GM19468 (cell line): ENCODE results near the gene FRY.
"Not testable (repeated sequence)": the region's sequence is repeated elsewhere in the genome, so short reads cannot be mapped to it uniquely, and the experiment has no call there.

Source experiments
- ATAC-seq: cut with Tn5 transposase; IDR thresholded peaks from one replicate; pipeline ENCODE4 v1.9.1; 2021; ENCODE audit warnings: mild to moderate bottlenecking, moderate library complexity, moderate number of reproducible peaks; ENCODE audit not compliant: unreplicated experiment; ENCODE audit errors: extremely low read depth

Gene FRY

GRCh38 chr13:32039056-32039455 lies 7.5 kb downstream of the FRY start:
- ATAC-seq: no peak

- no peak for ATAC-seq
Observed at GRCh38 chr13:32039528-32039927, 8.0 kb downstream of the FRY start.

DNA sequence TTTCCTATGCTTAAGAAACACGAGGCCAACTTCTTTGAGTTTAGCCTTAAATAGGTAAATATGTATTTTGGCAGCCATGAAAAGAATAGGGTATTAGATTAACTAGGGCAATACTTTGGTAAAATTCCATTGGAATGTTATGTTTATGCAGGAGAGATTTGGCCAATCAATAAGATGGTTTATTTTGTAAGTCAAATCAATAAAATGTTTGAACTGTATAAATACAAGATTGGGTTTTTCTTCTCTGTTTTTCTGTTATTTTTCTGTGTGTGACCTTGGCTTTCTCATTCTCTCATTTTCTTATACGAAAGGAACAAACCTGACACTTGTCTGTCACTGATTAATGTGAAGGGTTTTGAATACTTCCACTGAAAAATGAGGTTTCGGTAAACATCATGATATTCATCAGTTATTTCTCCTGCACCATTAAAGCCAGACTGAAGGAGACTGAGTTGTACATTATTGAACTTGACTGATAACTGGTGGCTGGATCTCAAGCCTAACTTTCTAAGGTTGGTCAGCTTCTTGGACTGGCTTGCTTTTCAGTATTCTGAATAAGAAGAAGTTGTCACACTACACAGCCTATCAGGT lies 8.6 kb downstream of the FRY start:
- ATAC-seq: no peak

- no peak for ATAC-seq
Observed at GRCh38 chr13:32040689-32041088, 9.1 kb downstream of the FRY start.

DNA sequence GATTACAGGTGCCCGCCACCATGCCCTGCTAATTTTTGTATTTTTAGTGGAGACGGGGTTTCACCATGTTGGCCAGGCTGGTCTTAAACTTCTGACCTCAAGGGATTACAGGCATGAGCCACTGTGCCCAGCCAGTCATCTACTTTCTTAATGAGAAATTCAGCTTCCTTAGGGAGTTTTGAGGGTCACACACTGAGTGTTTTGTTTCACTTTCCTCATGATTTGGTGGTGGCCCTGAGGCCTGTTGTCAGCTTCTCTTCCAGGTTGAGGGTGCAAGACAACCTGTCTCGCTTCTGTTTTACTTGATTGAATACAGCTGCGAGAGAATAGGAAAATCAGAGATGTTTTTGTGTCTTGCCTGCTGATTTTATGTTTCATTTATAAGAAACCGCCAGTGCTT lies 9.9 kb downstream of the FRY start:
- ATAC-seq: peak; percentile 35

GRCh38 chr13:32042551-32042950 lies 11.0 kb downstream of the FRY start:
- no peak for ATAC-seq

- no peak for ATAC-seq
Observed at GRCh38 chr13:32044446-32044845, 12.9 kb downstream of the FRY start.

DNA sequence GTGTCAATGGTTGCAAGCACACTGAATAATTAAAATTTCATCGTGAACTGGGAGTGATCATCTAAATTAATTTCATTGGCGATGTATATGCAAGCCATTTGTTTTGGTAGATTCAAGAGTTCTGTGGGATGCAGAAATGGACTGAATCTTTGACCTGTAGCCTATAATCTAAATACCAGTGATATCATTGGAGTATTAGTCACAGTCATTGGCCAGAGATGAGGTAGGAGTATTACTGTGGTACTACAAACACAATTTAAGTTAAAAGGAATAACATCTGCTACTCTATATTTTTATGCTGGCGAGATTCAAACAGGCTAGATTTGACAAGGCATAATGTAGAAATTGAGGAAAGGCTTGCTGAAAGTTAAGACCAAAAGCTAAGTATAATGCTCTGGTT lies 14.0 kb downstream of the FRY start:
- no peak for ATAC-seq

GRCh38 chr13:32045982-32046785 lies 14.6 kb downstream of the FRY start:
- ATAC-seq: no peak

DNA sequence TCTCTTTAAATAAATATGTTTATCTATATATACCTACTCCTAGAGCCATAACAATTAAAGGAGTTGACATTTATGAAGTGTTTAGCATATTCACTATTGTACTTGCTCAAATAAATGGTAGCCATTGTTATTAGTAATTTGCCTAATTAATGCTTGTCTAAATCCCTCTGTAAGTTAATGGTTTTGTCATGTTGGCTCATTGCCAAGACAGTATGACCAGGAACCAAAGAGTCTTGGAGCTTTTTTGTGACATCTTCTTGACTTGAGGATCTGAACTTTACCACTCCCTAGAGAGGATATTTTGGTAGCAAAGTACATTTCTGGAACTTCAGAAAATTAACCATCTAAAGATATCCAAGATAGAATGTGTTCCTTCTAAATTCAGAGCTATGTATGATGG lies 15.5 kb downstream of the FRY start:
- ATAC-seq: no peak

DNA sequence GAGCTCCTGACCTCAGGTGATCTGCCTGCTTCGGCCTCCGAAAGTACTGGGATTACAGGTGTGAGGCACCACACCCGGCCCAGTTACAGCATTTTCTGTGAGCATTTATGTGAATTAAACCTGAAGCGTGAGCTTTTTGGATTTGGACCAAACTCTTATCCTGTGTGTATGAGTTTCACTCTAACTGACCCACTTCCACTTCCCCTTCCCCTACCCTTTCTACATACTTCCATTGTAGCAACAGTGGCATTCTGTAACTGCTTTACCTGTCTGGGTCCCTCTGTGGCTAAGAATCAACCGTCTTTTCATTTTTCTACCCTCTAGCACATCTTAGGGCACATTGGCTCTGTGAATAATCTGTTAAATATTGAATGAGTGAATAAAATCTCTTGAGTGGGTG lies 16.2 kb downstream of the FRY start:
- no peak for ATAC-seq

DNA sequence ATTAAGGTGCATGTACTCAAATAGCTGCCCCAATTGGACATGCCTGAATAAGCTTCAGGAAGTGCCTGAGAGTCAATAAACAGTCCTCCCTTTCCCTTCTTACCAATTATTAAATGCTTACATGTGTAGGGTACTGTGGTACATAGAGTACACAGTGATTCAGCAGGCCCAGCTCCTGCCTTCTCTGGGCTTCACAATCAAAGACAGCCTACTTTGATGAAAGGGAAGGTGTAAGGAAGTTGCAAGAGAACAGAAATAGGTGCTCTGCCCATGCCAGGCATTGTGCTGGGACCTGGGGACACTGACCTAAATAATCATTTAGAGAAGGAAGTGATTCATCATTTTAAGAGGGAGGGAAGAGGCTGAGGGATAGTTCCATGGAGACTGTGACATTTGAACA lies 17.2 kb downstream of the FRY start:
- ATAC-seq: no peak

- ATAC-seq: no peak
Observed at GRCh38 chr13:32051156-32051555, 19.6 kb downstream of the FRY start.

DNA sequence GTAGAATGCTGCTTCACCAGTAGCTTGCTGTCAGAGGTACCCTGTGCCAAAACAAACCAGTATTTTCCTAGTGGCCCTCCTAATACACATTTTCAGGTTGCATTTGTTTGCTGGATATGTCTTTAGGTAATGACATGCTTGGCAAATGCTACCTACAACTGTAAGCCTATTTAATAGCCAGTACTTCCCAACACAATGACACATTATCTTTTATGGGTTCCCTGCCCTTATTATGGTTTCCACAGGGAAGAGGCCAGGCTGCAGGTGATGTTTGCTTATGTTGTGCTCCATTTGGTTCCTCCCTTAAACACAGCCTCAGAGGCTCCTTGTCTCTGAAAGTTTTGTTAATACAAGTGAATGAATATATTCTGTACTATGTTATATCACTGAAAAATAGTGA lies 24.7 kb downstream of the FRY start:
- no peak for ATAC-seq

- ATAC-seq: not testable (repeated sequence)
Observed at GRCh38 chr13:32057325-32057724, 25.8 kb downstream of the FRY start.

GRCh38 chr13:32059511-32059984 lies 28.0 kb downstream of the FRY start:
- ATAC-seq: no peak

DNA sequence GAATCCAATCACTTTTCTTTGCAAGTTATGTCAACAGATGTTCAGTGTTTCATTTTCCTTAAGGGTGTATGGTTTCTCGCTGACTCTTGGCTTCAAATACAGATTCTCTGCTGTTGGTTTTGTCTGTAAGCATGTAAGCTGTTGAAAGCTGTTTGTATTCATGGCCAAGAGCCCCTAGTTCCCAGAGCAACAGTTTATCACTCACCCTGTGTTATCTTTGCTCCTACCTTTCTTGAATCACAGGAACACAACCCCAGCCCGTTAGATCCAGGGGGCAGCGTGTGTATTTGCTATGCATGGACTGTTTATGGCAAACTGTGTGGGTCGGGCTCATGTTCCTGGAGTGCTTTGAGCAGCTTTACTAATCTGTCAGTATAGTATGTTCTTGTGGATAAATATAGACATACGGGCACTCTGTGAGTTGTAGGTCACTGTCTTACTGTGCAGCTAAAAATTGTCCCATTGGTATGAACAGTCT lies 28.9 kb downstream of the FRY start:
- ATAC-seq: no peak

- ATAC-seq: no peak
Observed at GRCh38 chr13:32063619-32064233, 32.2 kb downstream of the FRY start.

DNA sequence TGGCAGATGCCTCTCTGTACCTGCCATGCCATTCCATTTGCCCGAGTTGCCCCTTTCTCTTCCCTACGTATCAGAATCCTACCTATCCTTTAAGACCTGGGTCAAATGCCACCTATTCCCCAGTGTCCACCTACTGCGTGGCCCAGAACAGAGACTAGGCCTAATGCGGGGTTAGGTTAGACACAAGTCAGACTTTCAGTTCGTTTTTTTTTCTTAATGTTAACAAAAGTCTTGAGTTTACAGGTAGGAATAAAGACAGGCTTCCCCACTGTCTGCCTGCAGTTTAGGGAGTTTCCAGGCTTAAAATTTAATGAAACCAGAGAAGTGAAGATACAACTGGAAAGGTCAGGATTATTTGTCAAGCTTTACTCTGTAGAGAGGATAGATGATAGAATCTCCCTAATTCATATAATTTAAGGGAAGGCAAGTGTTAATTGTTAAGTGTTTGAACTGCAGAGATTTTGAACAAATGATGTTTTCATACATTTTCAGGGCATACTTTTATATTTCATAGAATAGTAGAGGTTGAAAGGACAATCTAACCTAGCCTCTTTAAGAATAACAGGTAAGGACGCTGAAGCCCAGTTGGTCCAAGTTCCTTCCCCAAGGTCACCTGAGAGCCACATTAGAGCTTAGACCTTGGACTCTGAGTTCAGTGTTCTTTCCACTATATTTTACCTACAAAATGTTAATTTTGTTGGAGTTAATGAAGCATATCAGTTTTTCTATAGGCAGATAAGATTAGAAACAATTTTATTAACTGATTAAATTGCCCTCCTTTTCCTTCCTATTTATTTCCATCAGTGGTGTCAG lies 35.8 kb downstream of the FRY start:
- no peak for ATAC-seq

DNA sequence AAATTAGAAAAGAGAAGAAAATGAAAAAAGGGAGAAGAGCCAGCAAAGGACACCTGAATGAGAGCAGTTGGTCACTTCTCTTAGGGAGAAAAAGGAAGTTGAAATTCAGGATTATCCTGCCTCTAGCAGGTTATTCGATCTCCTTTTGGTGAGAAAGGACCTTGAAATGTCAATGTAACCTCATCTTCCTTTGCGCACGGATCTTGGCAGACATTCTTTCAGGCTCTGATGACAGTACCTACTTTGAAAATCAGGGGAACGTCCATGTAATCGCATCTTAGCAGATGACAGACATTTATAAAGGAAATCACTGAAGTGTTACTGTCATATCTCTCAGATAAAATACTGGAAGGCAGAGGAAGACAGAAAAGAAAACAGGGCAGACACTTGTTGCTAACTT lies 36.7 kb downstream of the FRY start:
- no peak for ATAC-seq
